Esophagus muscularis mucosa (tissue), 4 donors: Measurements from ENCODE around the gene ARHGEF37. TPM values are rescaled to one million over a fixed set of nuclear protein-coding genes. Genes with fewer than 3 reads are reported as not detected.

Source experiments
- DNase-seq: peaks from one replicate; pipeline ENCODE4 v3.0.0-alpha.2; 2017; ENCODE audit errors: extremely low spot score
- H3K27ac ChIP-seq, 4 donors: fragments of 200-600 bp; sonication (generic); replicated peaks in 1 of 4; 1 replicate in 3 of 4; 2 replicates in 1 of 4; pipeline ENCODE4 v1.5.1; 2016 to 2019; ENCODE audit warnings: mild to moderate bottlenecking in 1 of 4
- H3K27me3 ChIP-seq, 4 donors: fragments of 200-600 bp; sonication (generic); one replicate each; pipeline versions ENCODE4 v1.5.1 to v1.6.0; 2016 to 2019
- H3K36me3 ChIP-seq, 4 donors: fragments of 200-600 bp; sonication (generic); one replicate each; pipeline ENCODE4 v1.5.1; 2016 to 2019
- H3K4me1 ChIP-seq, 4 donors: fragments of 200-600 bp; sonication (generic); one replicate each; pipeline ENCODE4 v1.5.1; 2016 to 2019
- H3K4me3 ChIP-seq, 4 donors: fragments of 200-600 bp; sonication (generic); 1 replicate in 2 of 4; 2 replicates in 2 of 4; pipeline ENCODE4 v1.5.1; 2016 to 2019; ENCODE audit warnings: mild to moderate bottlenecking in 4 of 4, moderate library complexity in 1 of 4
- H3K9me3 ChIP-seq, 4 donors: fragments of 200-600 bp; sonication (generic); 1 replicate in 3 of 4; 2 replicates in 1 of 4; pipeline ENCODE4 v1.5.1; 2016 to 2019
- EP300 ChIP-seq: sonication (generic); formaldehyde crosslinking; IDR thresholded peaks from one replicate; pipeline ENCODE4 v1.6.1; 2017; ENCODE audit warnings: antibody characterized with exemption
- POLR2A ChIP-seq: fragments of 450-650 bp; IDR thresholded peaks from one replicate; pipeline ENCODE4 v1.6.1; 2017; ENCODE audit warnings: antibody characterized with exemption, moderate library complexity, mild to moderate bottlenecking, low read depth
- POLR2AphosphoS5 ChIP-seq, 2 donors: sonication (generic); formaldehyde crosslinking; IDR thresholded peaks; one replicate each; pipeline ENCODE4 v1.6.1; 2017; ENCODE audit warnings: antibody characterized with exemption in 2 of 2
- WGBS: methylation state at CpG from one replicate; pipeline ENCODE4 v1.1.5; 2018; 5-methylcytosine and 5-hydroxymethylcytosine counted together
- intact Hi-C: fragments of 100-400 bp; cut with DNase I; formaldehyde crosslinking; loops from one replicate; pipeline ENCODE4 v1.15.1; 2023
- total RNA-seq, 4 donors: library from RNA; depleted of rRNA; stranded (reverse); fragments of >200 nt; gene quantifications; one replicate each; pipeline versions ENCODE4 v1.1.0 to v1.2.1, GENCODE V29; 2016
- TF ChIP-seq, protein P1 (sequence below), 3 experiments: fragments of 200-600 bp in 2 of 3; fragments of 450-650 bp in 1 of 3; sonication (generic) in 2 of 3; IDR thresholded peaks; one replicate each; pipeline ENCODE4 v1.5.1; 2017 to 2019; ENCODE audit warnings: antibody characterized with exemption in 3 of 3, mild to moderate bottlenecking in 2 of 3, moderate library complexity in 1 of 3

The ARHGEF37 gene
- total RNA-seq, 4 donors from 2014 or later: 11.9 to 22.0 (median 19.5) TPM

- no peak overlapping the region for H3K4me3 ChIP-seq
- DNase-seq: no peak
- TF ChIP-seq EP300 (no peak), POLR2AphosphoS5 (IDR thresholded peaks at IDR 0.05) (no peak), POLR2A (no peak)
- TF ChIP-seq, protein P1, sequence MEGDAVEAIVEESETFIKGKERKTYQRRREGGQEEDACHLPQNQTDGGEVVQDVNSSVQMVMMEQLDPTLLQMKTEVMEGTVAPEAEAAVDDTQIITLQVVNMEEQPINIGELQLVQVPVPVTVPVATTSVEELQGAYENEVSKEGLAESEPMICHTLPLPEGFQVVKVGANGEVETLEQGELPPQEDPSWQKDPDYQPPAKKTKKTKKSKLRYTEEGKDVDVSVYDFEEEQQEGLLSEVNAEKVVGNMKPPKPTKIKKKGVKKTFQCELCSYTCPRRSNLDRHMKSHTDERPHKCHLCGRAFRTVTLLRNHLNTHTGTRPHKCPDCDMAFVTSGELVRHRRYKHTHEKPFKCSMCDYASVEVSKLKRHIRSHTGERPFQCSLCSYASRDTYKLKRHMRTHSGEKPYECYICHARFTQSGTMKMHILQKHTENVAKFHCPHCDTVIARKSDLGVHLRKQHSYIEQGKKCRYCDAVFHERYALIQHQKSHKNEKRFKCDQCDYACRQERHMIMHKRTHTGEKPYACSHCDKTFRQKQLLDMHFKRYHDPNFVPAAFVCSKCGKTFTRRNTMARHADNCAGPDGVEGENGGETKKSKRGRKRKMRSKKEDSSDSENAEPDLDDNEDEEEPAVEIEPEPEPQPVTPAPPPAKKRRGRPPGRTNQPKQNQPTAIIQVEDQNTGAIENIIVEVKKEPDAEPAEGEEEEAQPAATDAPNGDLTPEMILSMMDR (IDR thresholded peaks at IDR 0.05): no peak
- H3K4me1 ChIP-seq: peaks cover 0 to 18% (median 12%) of the 10 kb centered on the region in 4 donors
- H3K36me3 ChIP-seq: no peaks in the 10 kb centered on the region
- no peaks in the 10 kb centered on the region for H3K9me3 ChIP-seq
- peak overlapping the region in 1 of 4 donors; percentile 2 for H3K27ac ChIP-seq
- intact Hi-C loops: no loop called here
- H3K27me3 ChIP-seq: no peaks in the 10 kb centered on the region
Measured at GRCh38 chr5:149639737-149640136, 58.4 kb downstream of the ARHGEF37 start.

DNA sequence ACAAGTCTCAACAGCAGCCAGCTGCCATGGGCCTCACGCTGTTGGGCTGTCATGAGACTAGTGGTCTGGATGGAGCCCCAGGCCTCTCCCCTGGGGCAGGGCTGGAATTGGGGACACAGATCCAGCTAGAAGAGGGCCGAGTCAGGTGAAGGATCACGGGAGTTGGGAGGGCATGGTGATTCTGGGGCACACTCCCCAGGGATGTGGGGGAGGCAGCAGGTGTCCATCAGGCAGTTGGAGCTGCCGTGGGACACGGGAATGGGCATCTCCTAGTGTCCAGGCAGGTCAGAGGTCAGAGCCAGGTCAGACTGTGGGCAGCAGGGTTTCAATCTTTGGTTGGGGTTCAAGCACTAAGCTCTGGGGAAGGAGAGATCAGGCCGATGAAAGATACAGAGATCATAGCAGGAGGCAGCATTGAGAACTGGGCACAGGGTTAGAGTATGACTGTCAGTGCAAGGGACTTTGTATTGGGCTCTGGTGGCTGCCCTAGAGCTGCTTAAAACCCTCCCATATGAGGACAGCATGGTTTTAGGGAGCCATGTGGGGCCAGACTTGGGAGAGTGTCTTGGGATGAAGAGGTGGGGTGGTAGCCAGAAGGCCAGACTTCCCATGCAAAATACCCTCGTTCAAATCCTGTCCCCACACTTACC lies 59.2 kb downstream of the ARHGEF37 start:
- no peak overlapping the region for H3K4me3 ChIP-seq
- whole genome bisulfite sequencing: 71% methylated on average over 7 of the region's 7 CpGs
- intact Hi-C loops: no loop called here

GRCh38 chr5:149641000-149641576 lies 59.8 kb downstream of the ARHGEF37 start:
- H3K27ac ChIP-seq: peak overlapping the region in 2 of 4 donors; percentile 17 to 35
- intact Hi-C loops: no loop called here

More for the DNA sequence above, 59.2 kb downstream of the ARHGEF37 start:
- no peaks in the 10 kb centered on the region for H3K9me3 ChIP-seq
- H3K27ac ChIP-seq: peak overlapping the region in 2 of 4 donors; percentile 17 to 35
- H3K4me1 ChIP-seq: peaks cover 0 to 18% (median 12%) of the 10 kb centered on the region in 4 donors
- no peaks in the 10 kb centered on the region for H3K36me3 ChIP-seq
- no peaks in the 10 kb centered on the region for H3K27me3 ChIP-seq
- no peak for DNase-seq
- TF ChIP-seq, protein P1 (IDR thresholded peaks at IDR 0.05): no peak
- TF ChIP-seq POLR2A (no peak), POLR2AphosphoS5 (IDR thresholded peaks at IDR 0.05) (no peak), EP300 (no peak)

GRCh38 chr5:149641600-149641999 lies 60.3 kb downstream of the ARHGEF37 start:
- no peak for DNase-seq
- WGBS: 89% methylated on average over 5 of the region's 5 CpGs
- intact Hi-C loops: no loop called here
- Histone ChIP-seq H3K9me3 (no peaks in the 10 kb centered on the region), H3K27ac (no peak overlapping the region), H3K27me3 (no peaks in the 10 kb centered on the region), H3K4me3 (no peak overlapping the region), H3K36me3 (no peaks in the 10 kb centered on the region), H3K4me1 (peaks cover 0 to 18% (median 12%) of the 10 kb centered on the region in 4 donors)
- no peak for TF ChIP-seq POLR2AphosphoS5 (IDR thresholded peaks at IDR 0.05)
- TF ChIP-seq, protein P1 (IDR thresholded peaks at IDR 0.05): no peak
- no peak for TF ChIP-seq EP300
- TF ChIP-seq POLR2A: no peak

More at GRCh38 chr5:149641000-149641576, 59.8 kb downstream of the ARHGEF37 start:
- DNase-seq: no peak
- Histone ChIP-seq H3K4me3 (peak overlapping the region in 1 of 4 donors; percentile 14), H3K4me1 (peaks cover 0 to 18% (median 12%) of the 10 kb centered on the region in 4 donors), H3K36me3 (no peaks in the 10 kb centered on the region), H3K27me3 (no peaks in the 10 kb centered on the region), H3K9me3 (no peaks in the 10 kb centered on the region)
- TF ChIP-seq, protein P1 (IDR thresholded peaks at IDR 0.05): no peak
- TF ChIP-seq POLR2A: no peak
- no peak for TF ChIP-seq POLR2AphosphoS5 (IDR thresholded peaks at IDR 0.05)
- TF ChIP-seq EP300: no peak
- 70% methylated on average over 18 of the region's 18 CpGs for WGBS
